ENCODE data around the gene PLPP4.

PLPP4 gene

DNA sequence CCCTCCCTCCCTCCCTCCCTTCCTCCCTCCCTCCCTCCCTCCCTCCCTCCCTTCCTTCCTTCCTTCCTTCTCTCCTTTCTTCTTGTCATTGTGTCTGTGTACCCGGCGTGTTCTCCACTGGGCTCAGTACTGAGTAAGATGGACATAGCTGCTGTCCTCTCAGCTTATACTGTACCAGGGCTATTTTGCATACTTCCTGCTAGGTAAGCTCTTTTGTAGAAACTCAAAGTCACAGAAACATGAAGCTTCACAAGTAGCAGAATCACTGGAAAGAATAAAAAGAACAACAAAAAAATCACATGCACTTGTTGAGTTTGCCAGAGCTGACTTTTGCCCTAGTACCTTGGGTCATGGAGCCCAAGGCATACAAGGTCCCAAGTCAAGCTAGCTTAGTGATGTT lies 125.7 kb downstream of the PLPP4 start:
- Histone ChIP-seq H3K9me3 (ENCODE audit: insufficient read depth, low read depth, low read length) (no peaks in the 10 kb centered on the region), H3K9ac (ENCODE audit: low read depth, low read length) (no peak overlapping the region), H3K4me1 (ENCODE audit: insufficient read depth, low read length) (no peaks in the 10 kb centered on the region; the same call in 1 of the 2 replicates), H3K4me3 (ENCODE audit: low read length) (no peak overlapping the region), H3K27ac (ENCODE audit: low read length) (no peak overlapping the region), H3K36me3 (ENCODE audit: insufficient read depth, low read depth, low read length) (no peaks in the 10 kb centered on the region), H3K27me3 (ENCODE audit: insufficient read depth, low read length) (no peaks in the 10 kb centered on the region)

GRCh38 chr10:120583424-120584108 lies 126.5 kb downstream of the PLPP4 start:
- H3K27me3 ChIP-seq (ENCODE audit: insufficient read depth, low read length): no peaks in the 10 kb centered on the region
- no peak overlapping the region for H3K27ac ChIP-seq (ENCODE audit: low read length)
- no peaks in the 10 kb centered on the region for H3K9me3 ChIP-seq (ENCODE audit: insufficient read depth, low read depth, low read length)
- no peaks in the 10 kb centered on the region; the same call in 1 of the 2 replicates for H3K4me1 ChIP-seq (ENCODE audit: insufficient read depth, low read length)
- no peaks in the 10 kb centered on the region for H3K36me3 ChIP-seq (ENCODE audit: insufficient read depth, low read depth, low read length)
- no peak overlapping the region for H3K9ac ChIP-seq (ENCODE audit: low read depth, low read length)
- H3K4me3 ChIP-seq (ENCODE audit: low read length): no peak overlapping the region

- H3K4me3 ChIP-seq (ENCODE audit: low read length): no peak overlapping the region
- H3K9me3 ChIP-seq (ENCODE audit: insufficient read depth, low read depth, low read length): no peaks in the 10 kb centered on the region
- H3K9ac ChIP-seq (ENCODE audit: low read depth, low read length): no peak overlapping the region
These were observed 127.8 kb downstream of the PLPP4 start for GRCh38 chr10:120584786-120585185.

DNA sequence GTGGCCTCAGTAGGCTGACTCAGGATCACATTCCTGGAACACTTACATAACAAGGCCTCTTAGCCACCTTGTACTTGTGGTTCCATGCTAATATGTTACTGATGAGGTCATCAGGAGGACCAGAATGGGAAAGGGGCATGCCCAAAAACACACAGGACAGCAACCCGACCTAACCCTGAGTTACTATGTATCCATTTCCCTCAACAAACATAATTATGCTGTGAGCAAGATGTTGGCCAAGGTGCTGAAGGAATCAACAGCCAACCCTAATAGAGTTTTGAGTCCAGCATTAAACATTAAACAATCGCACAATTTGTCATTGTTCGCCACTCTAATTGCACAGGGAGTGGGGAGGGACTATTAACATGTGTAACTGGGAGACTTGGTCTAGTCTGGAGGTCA lies 129.4 kb downstream of the PLPP4 start:
- no peak overlapping the region for H3K27ac ChIP-seq (ENCODE audit: low read length)
- H3K4me1 ChIP-seq (ENCODE audit: insufficient read depth, low read length): no peaks in the 10 kb centered on the region; the same call in 1 of the 2 replicates
- no peaks in the 10 kb centered on the region for H3K27me3 ChIP-seq (ENCODE audit: insufficient read depth, low read length)
- no peak overlapping the region for H3K4me3 ChIP-seq (ENCODE audit: low read length)
- no peak overlapping the region for H3K9ac ChIP-seq (ENCODE audit: low read depth, low read length)
- H3K9me3 ChIP-seq (ENCODE audit: insufficient read depth, low read depth, low read length): no peaks in the 10 kb centered on the region
- H3K36me3 ChIP-seq (ENCODE audit: insufficient read depth, low read depth, low read length): no peaks in the 10 kb centered on the region

More at GRCh38 chr10:120584786-120585185, 127.8 kb downstream of the PLPP4 start:
- Histone ChIP-seq H3K27ac (ENCODE audit: low read length) (no peak overlapping the region), H3K4me1 (ENCODE audit: insufficient read depth, low read length) (no peaks in the 10 kb centered on the region; the same call in 1 of the 2 replicates), H3K36me3 (ENCODE audit: insufficient read depth, low read depth, low read length) (no peaks in the 10 kb centered on the region), H3K27me3 (ENCODE audit: insufficient read depth, low read length) (no peaks in the 10 kb centered on the region)

GRCh38 chr10:120587061-120587460 lies 130.0 kb downstream of the PLPP4 start:
- no peaks in the 10 kb centered on the region for H3K9me3 ChIP-seq (ENCODE audit: insufficient read depth, low read depth, low read length)
- H3K4me3 ChIP-seq (ENCODE audit: low read length): no peak overlapping the region
- H3K27ac ChIP-seq (ENCODE audit: low read length): no peak overlapping the region
- no peaks in the 10 kb centered on the region; the same call in 1 of the 2 replicates for H3K4me1 ChIP-seq (ENCODE audit: insufficient read depth, low read length)
- H3K9ac ChIP-seq (ENCODE audit: low read depth, low read length): no peak overlapping the region
- H3K27me3 ChIP-seq (ENCODE audit: insufficient read depth, low read length): no peaks in the 10 kb centered on the region
- no peaks in the 10 kb centered on the region for H3K36me3 ChIP-seq (ENCODE audit: insufficient read depth, low read depth, low read length)

GRCh38 chr10:120588311-120588710 lies 131.3 kb downstream of the PLPP4 start:
- no peaks in the 10 kb centered on the region for H3K9me3 ChIP-seq (ENCODE audit: insufficient read depth, low read depth, low read length)
- no peak overlapping the region for H3K27ac ChIP-seq (ENCODE audit: low read length)
- no peak overlapping the region for H3K4me3 ChIP-seq (ENCODE audit: low read length)
- no peaks in the 10 kb centered on the region for H3K27me3 ChIP-seq (ENCODE audit: insufficient read depth, low read length)
- no peaks in the 10 kb centered on the region for H3K36me3 ChIP-seq (ENCODE audit: insufficient read depth, low read depth, low read length)
- no peak overlapping the region for H3K9ac ChIP-seq (ENCODE audit: low read depth, low read length)
- no peaks in the 10 kb centered on the region; the same call in 1 of the 2 replicates for H3K4me1 ChIP-seq (ENCODE audit: insufficient read depth, low read length)

DNA sequence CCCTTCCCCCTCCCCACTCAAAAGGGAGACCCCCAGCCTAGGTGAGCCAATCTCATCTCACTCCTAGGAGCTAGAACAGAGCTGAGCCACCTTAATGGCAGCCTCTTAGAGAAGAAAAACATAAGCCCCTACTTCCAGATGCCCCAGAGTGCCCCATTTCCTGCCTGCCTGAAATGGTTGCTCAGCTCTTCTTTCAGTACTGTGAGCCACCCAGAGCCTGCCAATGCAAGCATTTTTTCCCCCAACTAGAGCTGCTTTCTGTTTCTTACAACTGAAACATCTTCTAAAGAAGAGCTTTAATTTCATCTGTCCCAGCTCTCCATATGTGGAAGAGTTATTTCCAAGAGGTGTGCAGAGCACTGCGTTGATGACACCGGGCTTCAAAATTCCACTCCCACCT lies 136.7 kb downstream of the PLPP4 start:
- no peaks in the 10 kb centered on the region for H3K36me3 ChIP-seq (ENCODE audit: insufficient read depth, low read depth, low read length)
- peaks cover 5% of the 10 kb centered on the region; the same call in 1 of the 2 replicates for H3K4me1 ChIP-seq (ENCODE audit: insufficient read depth, low read length)
- H3K4me3 ChIP-seq (ENCODE audit: low read length): no peak overlapping the region
- H3K9ac ChIP-seq (ENCODE audit: low read depth, low read length): no peak overlapping the region
- no peaks in the 10 kb centered on the region for H3K9me3 ChIP-seq (ENCODE audit: insufficient read depth, low read depth, low read length)
- no peak overlapping the region for H3K27ac ChIP-seq (ENCODE audit: low read length)
- no peaks in the 10 kb centered on the region for H3K27me3 ChIP-seq (ENCODE audit: insufficient read depth, low read length)

GRCh38 chr10:120597902-120598301 lies 140.9 kb downstream of the PLPP4 start:
- Histone ChIP-seq H3K27me3 (ENCODE audit: insufficient read depth, low read length) (no peaks in the 10 kb centered on the region), H3K9me3 (ENCODE audit: insufficient read depth, low read depth, low read length) (no peaks in the 10 kb centered on the region), H3K4me1 (ENCODE audit: insufficient read depth, low read length) (peaks cover 10% of the 10 kb centered on the region; the same call in 1 of the 2 replicates), H3K36me3 (ENCODE audit: insufficient read depth, low read depth, low read length) (no peaks in the 10 kb centered on the region), H3K9ac (ENCODE audit: low read depth, low read length) (no peak overlapping the region), H3K27ac (ENCODE audit: low read length) (no peak overlapping the region), H3K4me3 (ENCODE audit: low read length) (no peak overlapping the region)

DNA sequence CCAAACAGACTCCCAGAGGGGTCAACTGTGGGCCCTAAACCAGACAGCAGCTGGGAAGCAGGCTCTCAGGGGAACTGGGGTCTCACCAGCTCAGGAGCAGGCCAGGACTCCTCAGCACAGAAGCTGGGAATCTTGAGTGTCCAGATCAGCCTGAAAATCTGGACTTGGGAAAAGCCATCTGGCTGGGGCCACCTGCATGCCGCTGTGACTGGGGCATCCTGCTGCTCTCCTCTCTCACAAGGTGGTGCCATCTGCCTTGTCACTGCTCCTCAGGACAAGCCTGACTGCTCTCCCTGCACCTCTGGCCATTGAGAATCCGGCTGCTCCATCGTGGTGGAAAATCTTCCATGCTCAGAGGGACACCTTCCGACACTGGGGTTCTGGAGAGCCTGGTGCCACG lies 141.4 kb downstream of the PLPP4 start:
- Histone ChIP-seq H3K27me3 (ENCODE audit: insufficient read depth, low read length) (no peaks in the 10 kb centered on the region), H3K9ac (ENCODE audit: low read depth, low read length) (no peak overlapping the region), H3K4me1 (ENCODE audit: insufficient read depth, low read length) (peaks cover 10% of the 10 kb centered on the region; the same call in 1 of the 2 replicates), H3K36me3 (ENCODE audit: insufficient read depth, low read depth, low read length) (no peaks in the 10 kb centered on the region), H3K4me3 (ENCODE audit: low read length) (no peak overlapping the region), H3K27ac (ENCODE audit: low read length) (no peak overlapping the region), H3K9me3 (ENCODE audit: insufficient read depth, low read depth, low read length) (no peaks in the 10 kb centered on the region)

DNA sequence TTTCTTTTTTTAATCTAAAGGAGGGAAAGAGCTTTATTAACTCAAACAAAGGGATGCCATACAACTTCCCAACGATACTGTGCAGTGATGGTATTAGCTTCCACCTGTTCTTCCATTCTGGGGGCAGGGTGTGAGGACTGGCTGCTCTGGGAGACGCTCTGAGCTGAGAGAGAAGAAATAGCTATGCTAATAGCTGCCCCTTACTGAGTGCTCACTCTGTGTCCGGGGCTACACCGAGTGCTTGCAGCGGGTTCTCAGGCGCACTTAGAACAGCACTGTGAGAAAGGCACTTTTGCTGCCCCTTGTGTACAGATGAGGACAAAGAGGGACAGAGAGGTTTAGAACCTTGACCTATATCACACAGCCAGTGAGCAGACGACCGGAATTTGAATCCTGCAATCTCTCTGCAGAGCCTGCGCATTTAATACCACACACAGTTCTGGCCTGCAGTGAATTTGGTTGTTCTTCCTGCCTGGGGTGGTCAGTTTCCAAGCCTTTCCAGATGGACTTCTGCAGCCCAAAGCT lies 142.2 kb downstream of the PLPP4 start:
- Histone ChIP-seq H3K27ac (ENCODE audit: low read length) (no peak overlapping the region), H3K4me3 (ENCODE audit: low read length) (no peak overlapping the region), H3K9me3 (ENCODE audit: insufficient read depth, low read depth, low read length) (no peaks in the 10 kb centered on the region), H3K36me3 (ENCODE audit: insufficient read depth, low read depth, low read length) (no peaks in the 10 kb centered on the region), H3K9ac (ENCODE audit: low read depth, low read length) (no peak overlapping the region), H3K4me1 (ENCODE audit: insufficient read depth, low read length) (peaks cover 10% of the 10 kb centered on the region; the same call in 1 of the 2 replicates), H3K27me3 (ENCODE audit: insufficient read depth, low read length) (no peaks in the 10 kb centered on the region)

- H3K4me3 ChIP-seq (ENCODE audit: low read length): no peak overlapping the region
- H3K27ac ChIP-seq (ENCODE audit: low read length): no peak overlapping the region
- peaks cover 10% of the 10 kb centered on the region; the same call in 1 of the 2 replicates for H3K4me1 ChIP-seq (ENCODE audit: insufficient read depth, low read length)
- H3K9me3 ChIP-seq (ENCODE audit: insufficient read depth, low read depth, low read length): no peaks in the 10 kb centered on the region
- no peaks in the 10 kb centered on the region for H3K27me3 ChIP-seq (ENCODE audit: insufficient read depth, low read length)
- no peak overlapping the region for H3K9ac ChIP-seq (ENCODE audit: low read depth, low read length)
- no peaks in the 10 kb centered on the region for H3K36me3 ChIP-seq (ENCODE audit: insufficient read depth, low read depth, low read length)
These were observed 144.0 kb downstream of the PLPP4 start for GRCh38 chr10:120600871-120601649.

All from iPS-20b (cell line).